Gastroesophageal sphincter (tissue), 3 donors: Measurements from ENCODE around the gene AP2A2.

ENCODE experiments used
- CTCF ChIP-seq, 4 experiments: fragments of 200-600 bp in 2 of 4; fragments of 450-650 bp in 2 of 4; sonication (generic) in 1 of 4; IDR thresholded peaks; one replicate each; pipeline ENCODE4 v1.5.1; 2017 to 2019; ENCODE audit warnings: antibody characterized with exemption in 4 of 4, mild to moderate bottlenecking in 2 of 4, moderate library complexity in 2 of 4
- EP300 ChIP-seq: sonication (generic); formaldehyde crosslinking; IDR thresholded peaks from one replicate; pipeline ENCODE4 v1.6.1; 2017; ENCODE audit warnings: antibody characterized with exemption, mild to moderate bottlenecking
- POLR2AphosphoS5 ChIP-seq: sonication (generic); formaldehyde crosslinking; IDR thresholded peaks from one replicate; pipeline ENCODE4 v1.6.1; 2017; ENCODE audit warnings: antibody characterized with exemption

- TF ChIP-seq EP300 (no peak), CTCF (IDR thresholded peaks at IDR 0.05) (no peak), POLR2AphosphoS5 (no peak)
Observed at GRCh38 chr11:976431-977160, 50.9 kb downstream of the AP2A2 start.
